Calu3 (cell line): ENCODE results near the gene TMEM132A. TPM values are rescaled to one million over a fixed set of nuclear protein-coding genes. Genes with fewer than 3 reads are reported as not detected.

Source experiments
- BruUV-seq: library from RNA; stranded (reverse); fragments of 400-500 nt; replicated peaks from 2 replicates; lab custom pipeline; 2021; lab: Mats Ljungman, UMichigan
- CTCF ChIA-PET: fragments of 300-600 bp; sonication (Branson Sonifier 250); formaldehyde crosslinking; loops from one replicate; lab custom pipeline; 2022; ENCODE audit warnings: antibody characterized with exemption; lab: Charles Lee
- DNase-seq: peaks from one replicate; pipeline ENCODE4 v3.0.0; 2022
- H3K27ac Mint-ChIP-seq: one replicate; pipeline ENCODE4 v1.8.0; 2022; ENCODE audit warnings: mixed read lengths; ENCODE audit not compliant: unreplicated experiment
- H3K27me3 Mint-ChIP-seq: one replicate; pipeline ENCODE4 v1.8.0; 2022; ENCODE audit warnings: mixed read lengths; ENCODE audit not compliant: unreplicated experiment
- H3K36me3 Mint-ChIP-seq: one replicate; pipeline ENCODE4 v1.8.0; 2022; ENCODE audit warnings: mild to moderate bottlenecking, moderate library complexity, mixed read lengths; ENCODE audit not compliant: insufficient read depth, unreplicated experiment
- H3K4me1 Mint-ChIP-seq: one replicate; pipeline ENCODE4 v1.8.0; 2022; ENCODE audit warnings: mild to moderate bottlenecking, low read depth, mixed read lengths; ENCODE audit not compliant: unreplicated experiment
- H3K4me3 Mint-ChIP-seq: one replicate; pipeline ENCODE4 v1.8.0; 2022; ENCODE audit warnings: mild to moderate bottlenecking, low read depth, moderate library complexity, mixed read lengths; ENCODE audit not compliant: unreplicated experiment
- H3K9me3 Mint-ChIP-seq: one replicate; pipeline ENCODE4 v1.8.0; 2022; ENCODE audit warnings: low read depth, mixed read lengths; ENCODE audit not compliant: unreplicated experiment
- CTCF ChIP-seq: fragments of 200-600 bp; IDR thresholded peaks from one replicate; pipeline ENCODE4 v1.8.0; 2022; ENCODE audit warnings: antibody characterized with exemption; ENCODE audit not compliant: unreplicated experiment
- intact Hi-C: fragments of 100-400 bp; cut with micrococcal nuclease; formaldehyde crosslinking; loops from one replicate; pipeline ENCODE4 v1.10.0; 2022; ENCODE audit not compliant: unreplicated experiment
- total RNA-seq: library from RNA; stranded (reverse); gene quantifications from 2 replicates; pipeline ENCODE4 v1.2.3, GENCODE V29; 2022

TMEM132A gene
- total RNA-seq, 1 experiment from 2014 or later = 116 TPM

- TF ChIP-seq CTCF = no peak
- CTCF ChIA-PET = no interaction called here
- H3K27me3 Mint-ChIP-seq = peaks cover 24% of the 10 kb centered on the region
- no peaks in the 10 kb centered on the region for H3K4me1 Mint-ChIP-seq
- no peaks in the 10 kb centered on the region for H3K9me3 Mint-ChIP-seq
- H3K36me3 Mint-ChIP-seq = no peaks in the 10 kb centered on the region
- BruUV-seq = no TSS peak
- intact Hi-C loops = no loop called here
- no peak for DNase-seq
- no peak overlapping the region for H3K27ac Mint-ChIP-seq
- no peak overlapping the region for H3K4me3 Mint-ChIP-seq
Observed at GRCh38 chr11:60974726-60975125, 50.5 kb downstream of the TMEM132A start.

- intact Hi-C loops = no loop called here
- H3K9me3 Mint-ChIP-seq = no peaks in the 10 kb centered on the region
- no peak overlapping the region for H3K4me3 Mint-ChIP-seq
- H3K27me3 Mint-ChIP-seq = peaks cover 2% of the 10 kb centered on the region
- no peak overlapping the region for H3K27ac Mint-ChIP-seq
- H3K36me3 Mint-ChIP-seq = no peaks in the 10 kb centered on the region
- no peak for TF ChIP-seq CTCF
- no peaks in the 10 kb centered on the region for H3K4me1 Mint-ChIP-seq
- no TSS peak for BruUV-seq
- no peak for DNase-seq
- CTCF ChIA-PET = interaction anchor here (0.5 kb wide), 1 partner anchor 1569 kb away, joined by 4 read pairs; the partner anchor contains the start of gene AHNAK
Observed at GRCh38 chr11:60977224-60977623, 53.0 kb downstream of the TMEM132A start.

- DNase-seq = no peak
- intact Hi-C loops = no loop called here
- Mint-ChIP-seq H3K9me3 (no peaks in the 10 kb centered on the region), H3K27me3 (peaks cover under 1% of the 10 kb centered on the region), H3K4me1 (no peaks in the 10 kb centered on the region), H3K4me3 (no peak overlapping the region), H3K27ac (no peak overlapping the region), H3K36me3 (peaks cover 1% of the 10 kb centered on the region)
- TF ChIP-seq CTCF = no peak
- CTCF ChIA-PET = interaction anchor here (0.5 kb wide), 1 partner anchor 1569 kb away, joined by 4 read pairs; the partner anchor contains the start of gene AHNAK
- no TSS peak for BruUV-seq
Observed at GRCh38 chr11:60977836-60978235, 53.6 kb downstream of the TMEM132A start.

- peaks cover 6% of the 10 kb centered on the region for H3K36me3 Mint-ChIP-seq
- H3K9me3 Mint-ChIP-seq = no peaks in the 10 kb centered on the region
- H3K4me3 Mint-ChIP-seq = no peak overlapping the region
- CTCF ChIA-PET = no interaction called here
- no peak overlapping the region for H3K27ac Mint-ChIP-seq
- no peaks in the 10 kb centered on the region for H3K4me1 Mint-ChIP-seq
- intact Hi-C loops = no loop called here
- DNase-seq = no peak
- TF ChIP-seq CTCF = no peak
- H3K27me3 Mint-ChIP-seq = peaks cover 9% of the 10 kb centered on the region
- BruUV-seq = no TSS peak
Observed at GRCh38 chr11:60978546-60979380, 54.5 kb downstream of the TMEM132A start.
